Right ventricle myocardium superior (tissue), 1 donor: Measurements from ENCODE around the gene CRTAC1. TPM values are rescaled to one million over a fixed set of nuclear protein-coding genes. Genes with fewer than 3 reads are reported as not detected.

Experiments
- ATAC-seq: fragments of 200-7000 bp; cut with Tn5 transposase; one replicate; pipeline ENCODE4 v1.9.1; 2020; ENCODE audit warnings: mild to moderate bottlenecking; ENCODE audit not compliant: poor library complexity
- DNase-seq: peaks from one replicate; pipeline ENCODE4 v3.0.0-alpha.2; 2020
- intact Hi-C: fragments of 100-400 bp; cut with DNase I; formaldehyde crosslinking; loops from one replicate; pipeline ENCODE4 v1.11.2; 2022
- total RNA-seq: library from RNA; stranded (reverse); fragmentation: NEBNext Ultra II Directional; extraction: Animal tissue kit (Norgen Biotek cat#: 25700); gene quantifications from one replicate; pipeline ENCODE4 v1.2.1, GENCODE V29; 2021
- donor health status: DM: no; HTN: yes; CAD: no; lungs with severe emphysema.

Gene CRTAC1
- total RNA-seq, 1 donor from 2014 or later, result 1.0 TPM

- intact Hi-C loops, result no loop called here
- DNase-seq (no peak), ATAC-seq (no peak)
Observed at GRCh38 chr10:98035599-98035998, 5.2 kb upstream of the CRTAC1 start.

DNA sequence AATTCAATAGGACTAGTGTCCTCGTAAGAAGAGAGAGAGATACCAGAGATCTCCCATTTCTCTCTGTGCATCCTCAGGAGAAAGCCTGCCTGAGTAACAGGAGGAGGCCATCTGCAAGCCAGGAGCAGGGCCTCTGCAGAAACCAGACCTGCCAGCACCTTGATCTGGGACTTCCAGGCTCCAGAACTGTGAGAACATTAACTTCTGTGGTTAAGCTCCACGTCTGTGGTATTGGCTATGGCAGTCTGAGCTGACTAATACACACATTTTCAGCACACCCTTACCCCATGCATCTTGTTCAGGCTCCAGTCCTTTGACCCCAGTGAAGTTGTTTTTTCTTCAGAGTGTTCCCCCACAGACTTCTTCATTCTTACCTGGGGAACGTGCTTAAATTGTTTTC is 3.1 kb upstream of the CRTAC1 start:
- DNase-seq, result no peak
- ATAC-seq, result no peak
- intact Hi-C loops, result no loop called here

GRCh38 chr10:98031440-98031839 is 1.0 kb upstream of the CRTAC1 start:
- no peak for ATAC-seq
- intact Hi-C loops, result no loop called here
- DNase-seq, result no peak

GRCh38 chr10:98030991-98031431 is 590 bp upstream of the CRTAC1 start:
- DNase-seq, result no peak
- peak; percentile 17 for ATAC-seq
- intact Hi-C loops, result no loop called here

GRCh38 chr10:98029149-98030092 is 1.0 kb downstream of the CRTAC1 start:
- no peak for DNase-seq
- peak; percentile 50 for ATAC-seq
- intact Hi-C loops, result loop anchor here (5.0 kb wide), 1 partner anchor 107 kb away; no protein-coding TSS in a partner anchor

GRCh38 chr10:98028168-98028770 is 2.2 kb downstream of the CRTAC1 start:
- ATAC-seq, result peak; percentile 50
- peak; percentile 57 for DNase-seq
- intact Hi-C loops, result loop anchor here (5.0 kb wide), 1 partner anchor 106 kb away; no protein-coding TSS in a partner anchor

DNA sequence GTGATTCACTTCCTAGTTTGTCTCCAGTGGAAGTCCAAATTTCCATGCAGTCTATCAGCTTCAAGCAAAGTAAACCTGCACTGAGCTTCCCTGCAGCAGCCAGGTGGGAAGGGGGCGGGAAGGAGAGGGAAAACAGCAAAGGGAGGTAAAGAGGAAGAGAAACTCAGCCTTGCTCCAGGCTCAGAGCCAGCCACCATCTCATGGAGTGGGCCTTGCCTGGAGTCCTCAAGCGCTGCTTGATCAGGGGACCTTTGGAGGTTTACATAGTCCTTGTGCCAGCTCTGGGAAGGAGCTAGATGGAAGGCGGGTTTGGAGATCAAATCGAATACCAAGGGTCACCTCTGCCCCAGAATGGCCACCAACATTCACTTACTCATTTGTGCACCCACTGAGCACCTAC is 7.4 kb downstream of the CRTAC1 start:
- ATAC-seq (no peak), DNase-seq (no peak)
- intact Hi-C loops, result no loop called here

GRCh38 chr10:98020784-98021183 is 9.6 kb downstream of the CRTAC1 start:
- intact Hi-C loops, result no loop called here
- ATAC-seq, result no peak
- DNase-seq, result no peak

- DNase-seq, result no peak
- ATAC-seq, result no peak
Observed at GRCh38 chr10:98020254-98020653, 10.2 kb downstream of the CRTAC1 start.

GRCh38 chr10:98019784-98020183 is 10.6 kb downstream of the CRTAC1 start:
- DNase-seq (no peak), ATAC-seq (no peak)
- intact Hi-C loops, result no loop called here

More at GRCh38 chr10:98020254-98020653, 10.2 kb downstream of the CRTAC1 start:
- intact Hi-C loops, result no loop called here

DNA sequence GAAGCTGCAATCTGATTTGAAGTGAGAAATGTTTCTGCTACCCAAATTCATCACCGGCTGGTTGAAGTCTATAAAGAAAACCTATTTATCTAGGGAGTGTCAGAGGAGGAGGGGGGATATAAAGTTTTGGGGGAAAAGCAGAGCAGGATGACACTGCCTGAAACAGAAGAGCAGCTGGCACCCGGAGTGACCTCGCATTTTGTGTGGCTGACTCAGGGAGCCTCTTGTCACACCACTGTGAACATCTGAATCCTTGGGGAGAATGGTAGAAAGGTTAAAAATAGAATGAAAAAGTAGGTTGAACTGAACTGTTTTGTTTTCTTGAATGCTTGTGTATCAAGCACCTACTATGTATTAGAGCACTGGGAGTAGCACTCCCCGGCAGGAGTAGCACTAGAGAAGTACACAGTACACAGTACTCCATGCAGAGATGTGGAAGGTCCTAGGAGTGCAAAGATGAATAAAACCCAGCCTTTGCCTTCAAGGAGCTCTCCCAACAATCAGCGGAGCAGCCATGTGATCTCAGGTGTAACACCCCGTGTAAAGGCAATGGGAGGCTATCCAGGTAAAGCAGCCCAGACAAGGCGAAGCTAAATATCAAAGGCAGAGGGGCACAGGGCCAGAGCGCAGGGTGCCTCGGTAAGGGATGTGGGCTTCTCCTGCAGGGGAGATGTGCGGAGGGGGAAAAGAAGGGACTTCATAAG is 13.5 kb downstream of the CRTAC1 start:
- intact Hi-C loops, result no loop called here
- ATAC-seq, result no peak

DNA sequence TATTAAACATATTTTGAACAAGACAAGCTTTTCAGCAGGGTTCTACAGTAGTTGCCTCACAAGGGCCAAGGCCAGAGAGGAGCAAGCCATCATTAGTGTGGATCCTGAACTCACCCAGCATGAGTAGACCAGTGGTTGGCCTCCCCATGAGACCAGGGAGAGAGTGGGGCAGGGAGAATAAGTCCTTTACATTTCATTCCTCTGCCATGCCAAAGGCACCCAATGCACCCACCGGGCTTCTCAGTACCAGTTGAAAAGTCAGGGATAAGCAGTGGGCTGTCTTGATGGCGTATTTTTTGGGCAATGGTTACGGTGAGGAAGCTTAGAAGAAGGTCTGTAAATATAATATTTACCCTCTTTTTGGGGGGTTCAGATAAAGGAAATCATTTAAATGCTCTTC is 16.6 kb downstream of the CRTAC1 start:
- no peak for DNase-seq
- no peak for ATAC-seq

More for the DNA sequence above, 13.5 kb downstream of the CRTAC1 start:
- no peak for DNase-seq

DNA sequence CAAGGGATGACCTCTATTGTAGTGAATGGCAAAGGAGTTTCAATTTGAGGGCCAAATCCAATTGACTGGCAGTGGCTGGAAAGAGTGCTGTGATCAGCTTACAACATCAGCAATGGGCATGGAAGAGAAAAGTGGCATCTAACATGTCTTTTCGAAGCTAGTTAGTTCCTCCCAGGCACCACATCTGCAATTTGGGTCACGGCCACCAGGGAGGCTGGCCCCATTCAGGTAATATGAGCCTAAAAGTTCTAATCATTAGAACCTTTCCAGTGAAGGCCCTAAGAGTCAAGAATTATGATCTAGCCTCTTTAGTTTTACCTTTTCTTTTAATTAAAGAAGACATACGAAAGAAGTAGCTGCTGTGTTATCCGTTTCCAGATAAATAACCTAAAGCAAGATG is 17.3 kb downstream of the CRTAC1 start:
- ATAC-seq (no peak), DNase-seq (no peak)
- intact Hi-C loops, result no loop called here

More for the DNA sequence above, 16.6 kb downstream of the CRTAC1 start:
- intact Hi-C loops, result no loop called here

- DNase-seq, result no peak
- intact Hi-C loops, result no loop called here
- ATAC-seq, result no peak
Observed at GRCh38 chr10:98012644-98013043, 17.8 kb downstream of the CRTAC1 start.

- intact Hi-C loops, result no loop called here
- ATAC-seq (no peak), DNase-seq (no peak)
Observed at GRCh38 chr10:98010939-98011685, 19.3 kb downstream of the CRTAC1 start.

DNA sequence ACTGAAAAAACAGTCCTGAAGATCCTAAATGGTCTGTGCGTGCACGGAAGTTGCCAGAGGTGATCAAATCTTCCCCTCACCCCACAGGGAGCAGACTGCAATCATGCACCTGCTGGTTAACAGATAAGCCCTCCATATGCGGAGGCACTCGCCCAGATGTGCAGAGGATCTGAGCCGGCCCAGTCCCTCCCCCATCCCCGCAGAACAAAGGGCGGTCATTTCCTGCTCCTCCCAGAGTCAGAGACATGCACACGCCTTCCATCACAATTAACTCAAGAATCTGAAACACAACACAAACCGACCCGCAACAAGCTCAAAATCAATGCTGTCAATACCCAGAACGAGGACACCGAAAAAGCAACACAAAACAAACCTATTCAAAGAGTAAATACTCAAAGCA is 24.2 kb downstream of the CRTAC1 start:
- no peak for ATAC-seq
- intact Hi-C loops, result no loop called here
- DNase-seq, result no peak

GRCh38 chr10:98001736-98002135 is 28.7 kb downstream of the CRTAC1 start:
- intact Hi-C loops, result no loop called here
- DNase-seq (no peak), ATAC-seq (no peak)

DNA sequence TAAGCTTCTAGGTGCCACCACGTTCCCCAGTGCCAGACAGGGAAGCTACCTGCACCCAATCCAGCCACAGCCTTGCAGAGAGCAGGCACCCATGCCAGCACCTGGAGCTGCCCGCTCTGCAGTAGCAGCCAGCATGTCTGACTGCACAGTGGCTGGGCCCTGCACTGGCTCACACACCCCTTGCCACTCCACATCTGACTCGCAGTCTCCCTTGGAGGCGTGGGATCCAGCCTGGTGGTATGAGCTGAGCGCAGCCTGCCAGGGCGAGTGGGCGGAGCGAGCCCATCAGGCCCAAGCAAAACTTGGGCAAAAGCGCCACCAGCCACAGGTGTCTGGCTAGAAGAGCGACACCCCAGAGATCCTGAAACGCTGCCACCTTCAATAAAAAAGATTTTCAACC is 30.1 kb downstream of the CRTAC1 start:
- ATAC-seq (no peak), DNase-seq (no peak)
- intact Hi-C loops, result no loop called here

DNA sequence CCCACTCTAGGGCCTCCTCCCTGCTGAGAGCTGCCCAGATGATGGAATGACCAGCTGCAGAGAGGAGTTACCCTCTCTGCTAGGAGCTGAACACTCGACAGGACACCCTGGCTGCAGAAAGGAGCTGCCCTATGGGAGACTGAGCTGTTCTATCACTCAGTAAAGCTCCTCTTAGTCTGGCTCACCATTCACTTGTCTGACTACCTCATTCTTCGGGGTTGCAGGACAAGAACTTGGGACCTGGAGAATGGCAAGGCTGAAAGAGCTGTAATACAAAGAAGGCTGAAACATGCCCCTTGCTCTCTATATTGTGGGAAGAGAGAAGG is 30.5 kb downstream of the CRTAC1 start:
- no peak for ATAC-seq
- intact Hi-C loops, result no loop called here

More for the DNA sequence above, 30.5 kb downstream of the CRTAC1 start:
- DNase-seq, result no peak
